Loucy (cell line): ENCODE results near the gene DENND10.

ENCODE experiments used
- CTCF ChIP-seq: fragments of 200-600 bp; sonication (generic); conservative IDR thresholded peaks from 2 replicates; pipeline ENCODE4 v1.5.1; 2014; ENCODE audit warnings: mild to moderate bottlenecking, antibody characterized with exemption, low read length
- EZH2phosphoT487 ChIP-seq: fragments of 200-600 bp; IDR thresholded peaks from 2 replicates; pipeline ENCODE4 v1.6.1; 2018; ENCODE audit warnings: antibody characterized with exemption, mild to moderate bottlenecking, moderate library complexity, borderline replicate concordance

DNA sequence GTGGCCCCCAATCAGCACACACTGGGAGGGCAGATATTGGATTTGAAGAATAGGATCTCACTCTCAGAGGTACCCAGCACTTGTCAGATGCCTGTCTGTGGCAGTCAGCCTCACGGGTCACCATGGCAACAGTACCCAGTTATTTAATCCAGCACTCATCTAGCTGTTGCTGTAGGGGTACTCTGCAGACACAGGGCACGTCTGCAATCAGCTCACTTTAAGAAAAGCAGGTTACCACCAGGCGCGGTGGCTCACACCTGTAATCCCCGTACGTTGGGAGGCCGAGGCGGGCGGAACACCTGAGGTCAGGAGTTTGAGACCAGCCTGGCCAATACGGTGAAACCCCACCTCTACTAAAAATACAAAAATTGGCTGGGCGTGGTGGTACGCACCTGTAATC is 49.7 kb downstream of the DENND10 start:
- TF ChIP-seq CTCF (no peak), EZH2phosphoT487 (no peak)
